COLO829 (cell line): ENCODE data around the gene CD79A.

Source experiments
- DNase-seq: peaks from one replicate; pipeline ENCODE4 v3.0.0; 2012; ENCODE audit warnings: low spot score

Gene CD79A

DNA sequence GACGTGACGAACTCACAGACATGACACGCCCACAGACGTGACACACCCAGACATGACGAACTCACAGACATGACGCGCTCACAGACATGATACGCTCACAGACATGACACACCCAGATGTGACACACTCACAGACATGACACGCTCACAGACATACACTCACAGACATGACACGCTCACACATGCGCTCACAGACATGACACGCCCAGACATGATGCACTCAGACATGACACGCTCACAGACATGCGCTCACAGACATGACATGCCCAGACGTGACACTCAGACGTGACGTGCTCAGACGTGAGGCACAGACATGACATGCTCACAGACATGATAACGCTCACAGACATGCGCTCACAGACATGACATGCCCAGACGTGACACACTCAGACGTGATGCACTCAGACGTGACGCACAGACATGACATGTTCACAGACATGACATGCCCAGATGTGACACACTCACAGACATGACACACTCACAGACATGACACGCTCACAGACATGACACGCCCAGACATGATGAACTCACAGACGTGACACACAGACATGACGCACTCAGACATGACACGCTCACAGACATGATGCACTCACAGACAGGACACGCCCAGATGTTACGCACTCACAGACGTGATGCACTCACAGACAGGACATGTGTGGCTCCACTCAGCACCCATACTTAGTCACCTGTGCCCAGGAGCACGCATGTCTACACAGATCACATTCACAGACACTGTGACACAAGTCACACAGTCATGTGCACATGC lies 43.1 kb downstream of the CD79A start:
- no peak for DNase-seq

DNA sequence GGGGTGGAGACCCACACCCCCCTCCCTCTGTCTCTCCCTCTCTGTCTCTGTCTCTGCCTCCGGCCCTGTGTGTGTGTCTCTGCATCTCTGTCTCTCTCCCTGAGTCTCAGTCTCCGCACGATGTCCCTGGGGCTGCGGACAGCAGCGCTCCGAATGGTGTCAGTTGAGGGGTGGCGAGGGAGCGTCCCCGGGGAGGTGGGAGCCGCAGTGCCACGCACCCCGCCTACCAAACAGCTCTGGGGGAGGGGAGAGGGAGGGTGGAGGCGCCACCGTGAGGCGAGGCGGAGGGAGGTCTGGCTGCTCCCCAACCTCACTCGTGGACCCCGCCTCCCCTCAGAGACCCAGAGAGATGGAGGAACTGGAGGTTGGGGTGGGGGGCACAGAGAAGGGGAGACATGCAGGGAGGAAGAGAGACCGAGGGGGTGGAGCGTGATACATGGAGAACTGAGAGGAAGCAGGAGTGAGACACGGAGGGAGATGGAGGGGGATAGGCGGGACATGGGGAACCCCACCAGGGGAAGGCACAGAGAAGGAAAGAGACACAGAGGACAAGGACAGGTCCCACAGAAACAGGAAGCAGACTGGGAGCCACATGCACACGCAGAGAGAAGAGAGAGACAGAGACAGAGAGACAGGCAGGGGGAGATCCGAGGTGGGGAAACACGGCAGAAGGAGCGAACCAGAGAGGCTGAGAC lies 44.0 kb downstream of the CD79A start:
- DNase-seq = no peak

DNA sequence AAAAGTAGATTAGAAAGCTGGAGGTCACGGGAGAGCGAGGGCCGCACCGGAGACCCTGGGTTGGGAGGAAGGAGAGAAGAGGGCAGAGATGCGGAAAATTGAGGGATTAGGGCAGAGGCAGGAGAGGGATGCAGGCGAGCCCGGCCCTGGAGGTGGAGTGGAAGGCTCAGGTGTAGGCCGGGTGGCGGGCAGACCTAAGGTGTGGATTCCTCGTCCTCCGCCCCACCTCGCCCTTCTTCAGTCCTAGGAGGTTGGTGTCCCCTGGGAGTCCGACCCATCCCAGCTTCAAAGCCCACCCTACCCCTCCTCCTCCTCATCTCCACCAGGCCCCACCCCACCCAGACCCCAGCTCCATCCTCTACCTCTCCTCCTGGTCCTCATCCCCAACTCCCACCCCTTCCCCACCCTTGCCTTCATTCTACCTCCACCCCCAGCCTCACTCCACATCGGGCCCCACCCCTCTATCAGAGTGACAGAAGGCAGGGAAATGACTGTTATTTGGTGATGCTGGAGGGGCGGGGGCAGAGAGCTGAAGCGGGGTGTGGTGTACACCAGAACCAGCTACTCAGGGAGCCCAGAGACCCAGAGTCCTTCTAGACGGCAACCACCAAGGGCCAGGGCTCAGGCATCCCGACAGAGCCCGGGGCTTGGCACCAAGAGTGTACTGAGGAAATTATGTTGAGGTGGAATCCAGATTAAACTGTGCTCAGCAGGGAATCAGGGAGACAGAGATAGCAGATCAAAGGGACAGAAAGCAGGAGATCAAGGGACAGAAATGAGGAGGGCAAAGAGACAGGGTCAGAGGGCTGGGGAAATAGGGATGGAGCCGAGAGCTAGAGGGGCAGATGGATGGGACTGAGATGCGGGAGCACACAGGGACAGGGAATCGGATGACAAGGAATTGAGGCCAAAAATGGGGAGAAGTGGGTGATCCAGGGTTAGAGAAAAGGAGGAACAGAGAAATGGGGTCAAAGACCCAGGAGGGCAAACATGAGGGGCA lies 44.8 kb downstream of the CD79A start:
- DNase-seq = no peak

DNA sequence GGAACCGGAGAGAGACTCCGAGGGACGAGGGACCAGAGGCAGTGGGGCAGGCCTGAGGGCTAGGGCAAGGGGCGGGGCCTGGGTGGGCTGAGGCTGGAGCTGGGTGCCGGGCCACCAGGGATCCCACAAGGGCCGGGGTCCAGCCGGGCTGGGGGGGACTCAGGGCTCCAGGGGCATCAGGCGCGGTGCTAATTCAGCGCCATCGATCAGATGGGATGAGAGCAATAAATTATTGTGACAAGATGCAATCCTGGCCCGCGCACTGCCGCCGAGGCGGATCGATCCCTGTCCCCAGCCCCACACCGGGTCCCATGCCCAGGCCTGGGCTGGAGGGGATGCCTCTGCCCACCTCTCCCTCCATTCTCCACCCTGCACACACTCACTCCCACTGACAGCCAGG lies 45.5 kb downstream of the CD79A start:
- DNase-seq = no peak

DNA sequence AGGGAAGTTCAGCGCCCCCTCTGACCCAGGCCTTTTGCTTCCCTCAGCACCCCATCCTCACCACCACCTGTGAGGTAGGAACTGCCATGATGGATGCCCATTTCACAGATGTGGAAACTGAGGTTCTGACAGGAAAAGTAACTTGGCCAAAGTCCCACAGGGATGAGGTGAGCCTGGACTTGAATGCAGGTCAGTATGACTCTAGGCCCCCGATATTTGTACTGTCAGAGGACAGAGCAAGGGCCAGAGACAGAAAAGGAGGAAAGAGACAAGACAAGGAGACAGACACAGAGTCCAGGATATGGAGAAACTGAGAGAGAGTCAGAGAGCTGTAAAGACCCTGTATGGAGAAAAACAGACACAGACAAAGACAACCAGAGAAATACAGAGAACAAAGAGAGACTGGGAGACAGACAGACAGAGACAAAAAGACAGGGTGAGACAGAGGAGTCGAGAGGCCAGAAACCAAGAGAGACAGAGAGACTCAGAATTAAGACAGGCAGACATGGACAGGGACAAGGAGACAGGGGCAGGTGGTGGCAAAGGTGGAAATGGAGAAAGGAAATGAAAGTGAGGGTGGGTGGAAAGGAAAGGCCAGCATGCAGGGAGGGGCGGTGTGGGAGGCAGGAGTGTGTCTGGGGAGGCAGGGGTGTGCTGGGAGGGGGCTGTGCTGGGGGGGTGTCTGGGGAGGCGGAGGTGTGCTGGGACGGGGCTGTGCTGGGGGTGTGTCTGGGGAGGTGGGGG lies 46.1 kb downstream of the CD79A start:
- no peak for DNase-seq

DNA sequence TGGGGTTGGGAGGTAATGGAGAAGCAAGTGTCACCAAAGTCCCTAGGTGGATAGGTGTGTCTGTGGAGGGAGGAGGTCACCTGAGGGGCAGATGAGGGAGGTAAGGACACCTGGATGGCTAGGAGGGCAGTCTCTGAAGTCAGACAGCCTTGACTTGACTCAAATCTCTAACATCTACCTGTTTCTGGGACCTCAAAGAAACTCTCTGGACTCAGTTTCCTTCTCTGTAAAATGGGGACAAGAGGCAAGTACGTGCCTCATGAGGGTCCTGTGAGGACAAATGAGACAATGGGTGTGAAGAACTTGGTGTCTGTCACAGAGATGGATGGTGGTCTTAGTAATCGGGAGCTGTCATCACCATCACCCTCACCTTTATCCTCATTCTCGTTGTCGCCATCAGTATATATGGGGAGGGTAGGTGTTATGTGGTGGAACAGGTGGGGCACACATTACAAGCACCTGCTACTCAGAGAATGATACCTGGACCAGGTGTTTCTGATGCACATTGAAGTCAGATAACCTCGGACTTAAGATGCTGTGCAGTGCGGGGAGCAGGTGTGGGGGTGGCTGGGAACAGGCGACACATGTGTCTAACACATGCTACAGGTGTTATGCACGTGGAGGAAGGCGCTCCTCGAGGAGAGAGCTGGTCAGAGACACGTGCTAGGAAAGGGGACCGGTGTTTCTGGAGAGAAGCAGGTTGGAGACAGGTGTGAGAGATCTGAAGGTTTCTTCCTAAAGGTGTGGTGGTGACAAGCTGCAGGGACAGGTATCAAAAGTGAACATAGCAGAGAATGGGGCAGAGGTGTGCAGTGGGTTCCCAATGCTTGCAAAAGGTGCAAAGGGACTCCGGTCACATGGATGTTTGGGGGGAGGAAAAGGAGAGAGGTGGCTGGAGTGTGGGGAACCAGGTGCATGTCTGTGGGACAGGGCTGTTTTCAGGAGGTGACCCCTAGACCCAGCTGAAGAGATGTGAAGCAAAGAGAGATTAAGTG lies 47.4 kb downstream of the CD79A start:
- no peak for DNase-seq

DNA sequence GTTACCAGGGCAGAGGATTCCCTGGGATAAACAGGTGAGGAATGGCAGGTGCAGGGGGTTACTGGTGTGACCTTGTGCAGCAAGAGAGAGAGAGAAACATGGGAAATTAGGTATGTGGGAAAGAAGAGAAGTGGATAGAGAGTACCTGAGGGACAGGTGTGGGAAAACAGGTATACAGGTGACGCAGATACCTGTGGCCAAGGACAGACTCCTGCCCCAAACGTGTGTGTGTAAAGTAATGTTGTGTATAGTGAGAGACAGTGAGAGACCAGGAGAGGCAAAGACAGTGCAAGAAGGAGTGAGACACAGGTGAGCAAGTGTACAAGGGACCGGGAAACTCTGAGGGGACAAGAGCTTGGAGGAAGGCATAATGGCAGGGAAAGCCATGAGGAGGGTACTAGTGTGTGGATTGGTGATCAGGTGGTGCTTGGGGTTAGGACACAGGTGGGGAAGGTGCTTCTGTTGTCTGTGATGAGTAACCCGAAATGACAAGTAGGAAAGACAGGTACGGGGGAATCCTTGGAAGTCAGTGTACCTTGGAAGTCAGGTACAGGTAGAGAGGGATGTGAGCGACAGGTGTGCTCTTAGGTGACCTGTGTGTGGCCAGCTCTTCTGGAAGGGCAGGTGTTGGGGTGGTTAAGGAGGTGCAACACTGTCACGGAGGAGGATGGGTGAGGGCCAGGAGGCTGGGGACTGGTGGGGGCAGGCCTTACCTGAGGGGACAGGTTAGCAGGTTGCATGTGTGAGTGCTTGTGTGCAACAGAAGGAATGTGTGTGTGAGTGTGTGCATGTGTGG lies 48.3 kb downstream of the CD79A start:
- no peak for DNase-seq

DNA sequence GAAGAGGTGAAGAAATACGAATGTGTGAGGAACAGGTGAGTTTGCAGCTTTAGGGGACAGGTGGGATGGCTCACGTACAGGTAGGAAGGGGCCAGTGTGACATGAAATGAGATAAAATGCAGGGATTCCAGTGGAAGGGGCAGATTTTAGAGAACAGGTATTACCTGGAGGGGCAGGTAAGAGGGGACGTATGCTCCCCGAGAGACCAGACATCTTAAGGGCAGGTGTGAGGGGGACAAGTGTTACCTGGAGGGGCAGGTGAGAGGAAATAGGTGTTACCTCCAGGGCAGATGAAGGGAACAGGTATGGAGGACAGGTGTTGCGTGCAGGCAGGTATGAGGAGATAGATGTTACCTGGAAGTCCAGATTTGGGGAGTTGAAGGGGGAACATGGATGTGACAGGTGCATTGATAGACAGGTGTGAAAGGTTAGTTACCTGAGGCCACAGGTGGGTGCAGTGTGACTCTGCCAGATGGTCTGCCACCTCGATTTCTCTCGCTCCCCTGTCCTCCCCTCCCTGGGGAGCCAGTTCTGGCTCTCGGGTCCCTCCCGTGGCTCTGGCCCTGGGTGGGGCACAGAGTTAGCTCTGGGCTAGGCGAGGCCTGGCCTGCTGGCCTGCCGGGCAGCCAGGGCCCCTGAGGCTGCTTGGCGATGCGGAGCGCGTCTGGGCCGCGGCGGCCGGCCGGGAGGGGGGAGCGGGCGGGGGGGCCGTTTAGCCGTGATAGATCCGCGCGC lies 49.1 kb downstream of the CD79A start:
- DNase-seq = no peak

DNA sequence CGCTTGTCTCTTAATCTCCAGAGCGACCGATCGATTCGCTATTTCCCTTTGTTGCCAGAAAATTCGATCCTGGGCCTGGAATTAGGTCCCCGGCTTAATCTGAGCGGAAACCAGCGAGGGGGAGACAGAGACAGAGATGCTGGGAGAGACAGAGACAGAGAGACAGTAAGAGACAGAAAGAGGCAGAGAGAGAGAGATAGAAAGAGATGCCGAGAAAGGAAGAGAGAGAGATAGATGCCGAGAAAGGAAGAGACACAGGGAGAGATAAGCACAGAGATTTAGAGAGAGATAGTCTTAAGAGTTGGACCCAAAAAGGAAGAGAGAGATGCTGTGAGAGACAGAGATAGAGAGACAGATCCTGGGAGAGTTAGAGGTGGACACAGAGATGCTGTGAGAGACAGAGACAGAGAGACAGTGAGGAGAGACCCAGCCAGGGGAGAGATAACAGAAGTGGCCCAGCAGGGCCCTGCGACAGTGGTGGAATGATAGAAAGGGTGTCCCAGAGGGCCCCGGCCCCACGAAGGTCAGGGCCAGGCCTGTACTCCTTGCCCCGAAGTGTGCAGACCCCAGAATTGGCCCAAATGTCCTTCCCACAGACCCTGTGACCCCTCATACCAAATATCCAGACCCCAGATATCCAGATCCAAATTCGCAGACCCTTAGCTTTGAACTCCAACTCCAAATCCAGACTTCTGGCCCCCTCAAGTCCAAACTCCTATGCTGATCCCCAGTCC lies 49.9 kb downstream of the CD79A start:
- no peak for DNase-seq

DNA sequence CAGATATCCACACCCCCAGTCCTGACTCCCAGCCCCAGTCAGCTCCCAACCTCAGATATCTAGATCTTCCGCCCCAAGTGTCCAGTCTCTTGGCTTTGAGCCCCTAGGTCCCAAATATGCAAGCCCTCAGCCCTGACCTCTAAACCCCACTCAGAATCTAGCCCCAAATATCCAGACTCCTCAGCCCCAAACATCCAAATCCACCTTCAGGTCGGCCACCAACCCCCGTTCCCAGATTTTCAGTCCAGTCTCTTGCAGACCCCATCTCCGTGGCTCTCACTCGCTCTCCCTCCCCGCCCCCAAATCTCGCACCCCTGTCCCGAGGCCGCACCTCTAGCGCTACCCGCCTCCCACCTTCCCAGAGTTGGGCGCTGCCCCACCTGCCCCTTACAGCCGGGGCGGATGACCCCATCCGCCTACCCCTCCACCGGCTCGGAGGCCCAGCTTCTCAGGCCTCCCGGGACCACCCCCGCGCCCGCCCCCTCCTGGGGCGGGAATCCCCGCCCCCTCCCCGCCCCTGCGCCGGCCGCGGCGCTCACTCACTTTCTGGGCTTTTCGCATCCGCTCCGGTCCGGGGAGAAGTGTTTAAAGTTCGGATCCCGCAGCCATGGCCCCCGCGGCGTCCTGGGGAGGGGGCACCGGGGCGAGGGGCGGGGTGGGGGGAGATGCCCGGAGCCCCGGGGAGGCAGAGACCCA lies 50.6 kb downstream of the CD79A start:
- DNase-seq = no peak

DNA sequence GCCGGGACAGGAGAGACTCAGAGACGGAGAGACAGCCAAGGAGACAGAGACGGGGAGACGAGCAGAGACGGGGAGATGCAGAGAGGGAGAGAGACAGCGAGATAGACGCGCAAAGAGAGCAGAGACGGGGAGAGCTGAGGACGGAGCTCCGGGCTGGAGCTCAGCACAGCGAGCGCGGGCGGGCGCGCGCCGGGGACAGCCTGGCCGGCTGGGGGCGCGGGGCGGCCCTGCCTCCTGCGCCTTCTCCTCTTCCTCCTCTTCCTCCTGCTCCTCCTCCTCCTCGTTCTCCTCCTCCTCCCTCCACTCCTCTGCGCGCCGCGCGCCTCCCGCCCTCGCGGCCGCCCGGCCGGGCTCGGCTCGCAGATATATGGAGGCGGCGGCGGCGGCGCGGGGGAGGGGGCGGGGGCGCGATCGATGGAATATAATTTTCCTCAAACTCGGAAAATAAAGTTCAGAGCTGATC lies 51.2 kb downstream of the CD79A start, which contains the start of gene ERFL:
TSS of gene ERFL (minus strand) at position 229 of the 463 bp plus-strand sequence. CDS start 15,530 bp downstream, outside the sequence.
- DNase-seq = no peak

DNA sequence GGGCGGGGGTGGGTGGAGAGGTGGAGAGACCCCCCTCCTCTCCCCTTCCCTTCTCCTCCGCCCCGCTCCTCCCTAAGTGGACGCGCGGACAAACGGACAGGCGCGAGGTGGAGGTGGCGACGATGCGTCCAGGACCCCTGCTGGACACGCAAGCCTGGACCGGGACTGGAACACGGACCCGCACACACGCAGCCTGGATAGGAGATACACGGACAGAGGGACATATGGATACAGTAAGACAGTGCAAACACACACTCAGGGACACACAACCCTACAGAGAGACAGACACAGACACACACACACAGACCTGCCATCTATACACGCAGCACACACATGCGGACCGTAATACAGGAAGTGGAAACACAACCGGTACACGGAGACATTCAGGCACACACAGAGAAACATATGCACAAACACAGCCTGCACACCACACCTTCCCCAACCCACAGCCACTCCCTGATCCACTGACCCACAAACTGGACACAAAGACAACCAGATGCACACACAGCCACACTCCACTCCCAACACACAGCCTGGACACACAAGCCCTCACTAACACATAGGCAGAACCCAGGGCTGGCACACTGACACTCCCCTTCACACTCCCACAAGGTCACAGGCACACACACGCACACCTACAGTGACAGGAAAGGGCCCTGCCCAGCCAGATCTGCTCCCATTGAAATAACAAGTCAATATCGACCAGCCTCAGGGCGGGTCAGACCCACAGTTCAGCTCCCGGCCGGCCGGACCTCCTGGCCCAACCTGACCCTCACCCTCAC lies 51.9 kb downstream of the CD79A start:
- no peak for DNase-seq

DNA sequence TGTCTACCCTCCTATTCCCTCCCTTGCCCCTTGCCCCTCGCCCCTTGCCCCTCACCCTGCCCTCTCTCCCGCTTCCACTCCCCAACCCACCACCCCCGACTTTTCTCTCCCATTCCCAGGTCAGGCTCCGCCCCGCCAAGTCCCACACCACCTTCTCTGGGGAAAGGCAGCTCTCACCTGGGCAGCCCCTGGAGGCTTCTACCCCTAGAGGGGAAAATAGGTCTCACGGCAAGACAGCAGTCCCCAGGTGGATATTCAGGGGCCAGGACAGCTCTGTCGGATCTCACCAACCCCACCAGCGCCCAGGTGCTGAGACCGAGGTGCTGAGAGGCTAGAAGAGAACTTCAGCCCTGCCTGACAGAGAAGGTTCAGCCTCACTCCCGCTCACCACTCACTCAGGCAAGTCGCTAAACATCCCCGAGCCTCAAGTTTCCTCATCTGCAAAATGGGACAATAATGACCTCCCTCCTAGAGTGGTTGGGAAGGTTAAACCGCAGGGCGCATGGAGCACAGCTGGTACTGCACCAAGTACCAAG lies 52.5 kb downstream of the CD79A start:
- DNase-seq = no peak

DNA sequence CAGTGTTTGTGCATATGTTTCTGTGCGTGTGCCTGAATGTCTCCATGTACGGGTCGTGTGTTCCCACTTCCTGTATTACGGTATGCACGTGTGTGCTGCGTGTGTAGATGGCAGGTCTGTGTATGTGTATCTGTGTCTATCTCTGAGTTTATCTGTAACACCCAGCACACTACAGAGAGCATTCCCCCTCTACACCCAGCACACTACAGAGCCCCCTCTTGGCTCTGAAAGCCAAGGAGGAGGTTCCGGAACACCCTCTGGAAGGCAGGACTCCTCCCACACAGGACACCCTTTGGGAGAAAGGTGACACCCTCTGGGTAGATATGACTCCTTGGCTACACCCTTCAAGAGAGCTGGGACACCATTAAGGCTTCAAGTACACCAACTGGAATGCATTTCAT lies 53.2 kb downstream of the CD79A start:
- no peak for DNase-seq
